GM12865 (cell line): ENCODE results near the gene GALR2.

ENCODE experiments used
- DNase-seq: peaks from one replicate; pipeline ENCODE4 v3.0.0; 2010; ENCODE audit warnings: low read depth
- H3K4me3 ChIP-seq: 2 replicates; pipeline ENCODE4 v1.5.1; 2011; ENCODE audit warnings: mild to moderate bottlenecking, low read depth, low read length, control low read depth
- TF ChIP-seq, protein P1 (sequence below): IDR thresholded peaks from 2 replicates; pipeline ENCODE4 v1.5.1; 2011; ENCODE audit warnings: low read length, control low read depth, low read depth, inconsistent platforms; ENCODE audit not compliant: insufficient read depth; ENCODE audit errors: missing control alignments

GALR2 gene

DNA sequence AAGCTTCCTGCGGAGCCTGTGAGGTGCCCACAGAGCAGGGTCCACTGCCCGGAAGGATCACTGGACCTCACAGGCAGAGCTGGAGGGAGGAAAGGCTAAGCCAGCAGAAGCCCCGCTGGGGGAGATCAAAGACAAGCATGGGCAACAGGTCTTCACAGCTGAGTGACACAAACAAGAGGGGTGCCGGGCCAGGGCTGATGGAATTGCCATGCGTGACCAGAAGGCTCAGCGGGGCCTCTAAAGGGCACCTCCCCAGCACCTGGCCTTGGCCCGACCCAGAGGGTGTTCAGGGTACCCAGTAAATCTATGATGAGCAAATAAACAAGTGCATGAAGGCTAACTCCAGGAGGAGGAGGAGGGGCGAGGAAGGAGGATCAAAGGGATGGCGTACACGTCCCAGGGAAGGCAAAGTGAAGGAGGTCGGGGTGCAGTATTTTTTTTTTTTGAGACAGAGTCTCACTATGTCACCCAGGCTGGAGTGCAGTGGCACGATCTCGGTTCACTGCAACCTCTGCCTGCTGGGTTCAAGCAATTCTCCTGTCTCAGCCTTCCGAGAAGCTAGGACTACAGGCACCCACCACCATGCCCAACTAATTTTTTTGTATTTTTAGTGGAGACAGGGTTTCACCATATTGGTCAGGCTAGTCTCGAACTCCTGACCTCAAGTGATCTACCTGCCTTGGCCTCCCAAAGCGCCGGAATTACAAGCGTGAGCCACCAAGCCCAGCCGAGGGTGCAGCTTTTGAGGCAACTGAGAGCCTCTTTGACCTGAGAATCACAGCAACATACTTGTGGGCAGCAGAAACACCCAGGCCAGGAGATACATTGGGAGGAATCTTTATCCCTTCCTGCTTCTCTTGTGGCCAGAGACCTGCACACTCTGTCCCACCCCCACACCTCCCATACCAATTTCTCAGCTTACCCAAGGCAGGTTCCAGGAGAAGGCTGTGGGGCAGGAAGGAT lies 45.1 kb downstream of the GALR2 start:
- TF ChIP-seq, protein P1, sequence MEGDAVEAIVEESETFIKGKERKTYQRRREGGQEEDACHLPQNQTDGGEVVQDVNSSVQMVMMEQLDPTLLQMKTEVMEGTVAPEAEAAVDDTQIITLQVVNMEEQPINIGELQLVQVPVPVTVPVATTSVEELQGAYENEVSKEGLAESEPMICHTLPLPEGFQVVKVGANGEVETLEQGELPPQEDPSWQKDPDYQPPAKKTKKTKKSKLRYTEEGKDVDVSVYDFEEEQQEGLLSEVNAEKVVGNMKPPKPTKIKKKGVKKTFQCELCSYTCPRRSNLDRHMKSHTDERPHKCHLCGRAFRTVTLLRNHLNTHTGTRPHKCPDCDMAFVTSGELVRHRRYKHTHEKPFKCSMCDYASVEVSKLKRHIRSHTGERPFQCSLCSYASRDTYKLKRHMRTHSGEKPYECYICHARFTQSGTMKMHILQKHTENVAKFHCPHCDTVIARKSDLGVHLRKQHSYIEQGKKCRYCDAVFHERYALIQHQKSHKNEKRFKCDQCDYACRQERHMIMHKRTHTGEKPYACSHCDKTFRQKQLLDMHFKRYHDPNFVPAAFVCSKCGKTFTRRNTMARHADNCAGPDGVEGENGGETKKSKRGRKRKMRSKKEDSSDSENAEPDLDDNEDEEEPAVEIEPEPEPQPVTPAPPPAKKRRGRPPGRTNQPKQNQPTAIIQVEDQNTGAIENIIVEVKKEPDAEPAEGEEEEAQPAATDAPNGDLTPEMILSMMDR = no peak
- no peak overlapping the region for H3K4me3 ChIP-seq
- no peak for DNase-seq

DNA sequence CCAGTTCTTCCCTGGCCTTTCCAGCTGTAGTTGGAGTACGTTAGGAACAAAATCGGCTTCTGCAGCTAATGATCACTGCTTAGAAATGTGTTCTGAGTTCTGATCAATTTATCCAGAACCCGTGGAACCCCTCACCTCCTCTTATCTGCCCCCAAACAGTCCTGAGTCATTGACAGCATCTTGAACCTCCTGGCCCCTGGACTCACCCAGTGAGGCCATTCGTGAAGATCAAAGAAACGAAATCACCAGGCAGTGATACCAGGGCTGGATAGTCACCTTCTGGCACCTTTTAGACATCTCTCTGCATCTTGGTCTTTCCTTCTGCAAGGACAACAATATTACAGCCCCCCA lies 46.1 kb downstream of the GALR2 start:
- DNase-seq = no peak
- no peak overlapping the region for H3K4me3 ChIP-seq
- TF ChIP-seq, protein P1 = no peak

DNA sequence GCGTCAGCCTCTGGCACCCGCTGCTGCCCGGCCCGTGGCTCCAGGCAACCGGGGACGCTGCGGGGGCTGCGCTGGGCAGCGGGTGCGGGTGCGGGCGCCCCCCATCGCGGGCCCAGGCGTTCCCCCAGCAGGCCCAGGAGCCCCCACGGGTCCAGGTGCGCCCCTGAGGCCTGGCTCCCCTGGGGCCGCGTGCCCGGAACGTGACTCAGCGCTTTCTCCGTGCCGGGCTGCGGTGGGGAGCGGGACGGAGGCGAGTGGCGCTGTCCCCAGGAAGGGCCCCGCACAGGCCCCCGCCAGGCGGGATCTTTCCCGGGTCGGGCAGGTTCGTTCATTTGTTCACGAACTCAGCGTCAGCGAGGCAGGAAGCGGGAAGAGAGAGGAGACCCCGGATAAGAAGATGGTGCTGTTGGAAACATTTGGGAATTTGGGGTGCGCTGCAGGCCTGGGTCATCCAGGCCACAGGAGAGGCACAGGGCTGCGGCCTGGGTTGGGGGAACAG lies 47.4 kb downstream of the GALR2 start:
- DNase-seq = no peak
- peak overlapping the region; percentile 37; the same call in 1 of the 2 replicates for H3K4me3 ChIP-seq
- TF ChIP-seq, protein P1 = no peak

DNA sequence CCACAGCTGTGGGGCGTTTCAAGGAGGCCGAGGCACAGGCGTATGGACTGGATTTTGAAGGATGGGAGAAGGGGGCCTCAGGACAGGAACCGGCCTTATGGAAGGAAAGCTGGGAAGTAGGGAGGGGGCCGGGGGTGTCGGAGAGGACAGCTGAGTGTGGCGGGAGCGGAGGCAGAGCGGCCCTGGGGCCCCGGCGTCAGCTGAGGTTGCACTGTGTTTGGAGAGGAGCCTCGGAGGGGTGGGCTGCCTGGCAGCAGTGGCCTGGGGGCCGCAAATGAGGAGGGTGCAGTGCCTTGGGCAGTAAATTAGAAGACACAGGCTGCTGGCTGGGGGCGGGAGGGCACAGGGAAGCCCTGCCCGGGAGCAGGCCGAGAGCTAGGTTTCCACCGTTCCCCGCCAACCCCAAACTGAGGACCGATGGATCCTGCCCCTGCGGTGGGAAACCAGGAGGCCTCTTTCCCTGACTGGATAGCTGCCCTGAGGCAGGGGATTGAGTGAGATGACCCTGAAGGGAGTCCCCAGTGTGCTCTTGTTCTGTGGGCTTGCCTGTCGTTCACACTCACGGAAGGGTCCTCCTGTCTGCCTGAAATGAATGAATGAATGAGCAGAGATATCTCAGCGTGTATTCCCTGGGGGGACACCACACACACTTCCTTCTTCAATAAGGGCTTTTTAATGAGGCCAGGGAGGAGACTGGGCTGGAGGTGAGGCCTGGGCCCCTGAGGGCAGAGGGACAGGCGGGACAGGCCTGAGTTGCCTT lies 48.0 kb downstream of the GALR2 start:
- DNase-seq = no peak
- TF ChIP-seq, protein P1 = no peak
- no peak overlapping the region for H3K4me3 ChIP-seq

DNA sequence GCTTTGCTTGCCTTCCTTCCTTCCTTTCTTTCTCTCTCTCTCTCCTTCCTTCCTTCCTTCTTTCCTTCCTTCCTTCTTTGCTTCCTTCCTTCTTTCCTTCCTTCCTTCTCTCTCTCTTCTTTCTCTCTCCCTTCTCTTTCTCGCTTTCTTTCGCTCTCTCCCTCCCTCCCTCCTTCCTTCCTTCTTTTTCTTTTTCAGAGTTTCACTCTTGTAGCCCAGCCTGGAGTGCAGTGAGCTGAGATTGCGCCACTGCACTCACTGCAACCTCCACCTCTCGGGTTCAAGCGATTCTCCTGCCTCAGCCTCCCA lies 48.6 kb downstream of the GALR2 start:
- no peak for DNase-seq
- H3K4me3 ChIP-seq = no peak overlapping the region
- TF ChIP-seq, protein P1 = no peak

DNA sequence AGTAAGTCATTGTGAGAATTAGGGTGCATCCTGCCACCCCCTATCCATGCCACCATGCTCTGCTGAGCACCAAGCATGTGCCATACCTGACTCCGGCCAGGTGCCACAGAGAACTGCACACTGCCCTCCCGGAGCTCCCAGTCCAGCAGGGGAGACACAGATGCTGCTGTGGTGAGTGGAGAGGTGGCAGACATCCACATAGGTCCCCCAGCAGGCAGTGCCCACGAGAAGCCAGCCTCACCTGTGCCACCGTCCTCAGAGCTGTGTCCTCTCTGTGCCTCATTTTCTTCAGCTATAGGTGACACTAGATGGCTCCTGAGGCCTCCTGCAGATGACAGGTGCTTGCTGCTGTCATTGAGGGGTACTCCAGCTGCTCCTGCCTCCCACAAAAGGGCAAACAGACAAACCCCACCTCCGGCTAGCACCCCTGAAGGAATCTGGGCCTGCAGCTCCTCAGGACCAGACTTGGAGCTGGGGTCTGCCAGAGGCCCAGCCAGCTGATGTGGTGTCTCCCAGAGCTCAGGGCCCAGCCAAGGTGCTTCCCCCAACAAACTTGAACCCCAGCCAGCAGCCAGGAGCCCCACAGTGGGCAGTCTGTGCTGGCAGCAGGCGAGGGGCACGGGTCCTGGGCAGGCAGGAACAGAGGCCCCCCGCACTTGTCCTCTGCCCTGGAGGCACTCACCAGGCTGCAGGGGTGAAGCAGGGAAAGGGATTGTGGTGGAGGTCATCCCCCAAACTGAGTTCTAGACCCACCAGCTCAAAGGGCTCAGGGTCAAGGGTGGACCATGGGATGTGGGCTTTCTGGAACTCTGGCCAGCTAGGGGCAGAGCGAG lies 49.4 kb downstream of the GALR2 start:
- TF ChIP-seq, protein P1 = no peak
- peak; percentile 25 for DNase-seq
- no peak overlapping the region for H3K4me3 ChIP-seq
